Peyer's patch (tissue), 4 donors: ENCODE data around the gene HSD11B1L. TPM values are rescaled to one million over a fixed set of nuclear protein-coding genes. Genes with fewer than 3 reads are reported as not detected.

ENCODE experiments used
- DNase-seq, 3 donors: peaks; one replicate each; pipeline ENCODE4 v3.0.0-alpha.2; 2017 to 2019
- H3K27ac ChIP-seq, 4 donors: fragments of 200-600 bp; sonication (generic); one replicate each; pipeline ENCODE4 v1.5.1; 2016 to 2019
- H3K27me3 ChIP-seq, 2 donors: fragments of 200-600 bp; sonication (generic); one replicate each; pipeline ENCODE4 v1.5.1; 2019
- H3K36me3 ChIP-seq, 3 donors: fragments of 200-600 bp; sonication (generic); one replicate each; pipeline ENCODE4 v1.5.1; 2016 to 2019
- H3K4me1 ChIP-seq, 4 donors: fragments of 200-600 bp; sonication (generic); one replicate each; pipeline ENCODE4 v1.5.1; 2016 to 2019
- H3K4me3 ChIP-seq, 4 donors: fragments of 200-600 bp; sonication (generic); 1 replicate in 3 of 4; 2 replicates in 1 of 4; pipeline ENCODE4 v1.5.1; 2016 to 2019; ENCODE audit warnings: mild to moderate bottlenecking in 1 of 4
- H3K9me3 ChIP-seq, 4 donors: fragments of 200-600 bp; sonication (generic); one replicate each; pipeline ENCODE4 v1.5.1; 2016 to 2019; ENCODE audit warnings: mild to moderate bottlenecking in 1 of 4
- CTCF ChIP-seq, 6 experiments: fragments of 450-650 bp in 4 of 6; fragments of 200-600 bp in 2 of 6; sonication (generic) in 1 of 6; IDR thresholded peaks; one replicate each; pipeline ENCODE4 v1.5.1; 2017 to 2019; ENCODE audit warnings: antibody characterized with exemption in 6 of 6, mild to moderate bottlenecking in 3 of 6, moderate library complexity in 1 of 6
- POLR2A ChIP-seq, 2 donors: fragments of 450-650 bp; IDR thresholded peaks; one replicate each; pipeline ENCODE4 v1.5.1; 2017; ENCODE audit warnings: antibody characterized with exemption in 2 of 2, mild to moderate bottlenecking in 2 of 2, moderate library complexity in 2 of 2
- total RNA-seq, 4 donors: library from RNA; depleted of rRNA; stranded (reverse); fragments of >200 nt; gene quantifications; one replicate each; pipeline ENCODE4 v1.1.0, GENCODE V29; 2016

HSD11B1L gene
- total RNA-seq, 4 donors from 2014 or later = 4.9 to 17.3 (median 7.2) TPM; not detected in 1

DNA sequence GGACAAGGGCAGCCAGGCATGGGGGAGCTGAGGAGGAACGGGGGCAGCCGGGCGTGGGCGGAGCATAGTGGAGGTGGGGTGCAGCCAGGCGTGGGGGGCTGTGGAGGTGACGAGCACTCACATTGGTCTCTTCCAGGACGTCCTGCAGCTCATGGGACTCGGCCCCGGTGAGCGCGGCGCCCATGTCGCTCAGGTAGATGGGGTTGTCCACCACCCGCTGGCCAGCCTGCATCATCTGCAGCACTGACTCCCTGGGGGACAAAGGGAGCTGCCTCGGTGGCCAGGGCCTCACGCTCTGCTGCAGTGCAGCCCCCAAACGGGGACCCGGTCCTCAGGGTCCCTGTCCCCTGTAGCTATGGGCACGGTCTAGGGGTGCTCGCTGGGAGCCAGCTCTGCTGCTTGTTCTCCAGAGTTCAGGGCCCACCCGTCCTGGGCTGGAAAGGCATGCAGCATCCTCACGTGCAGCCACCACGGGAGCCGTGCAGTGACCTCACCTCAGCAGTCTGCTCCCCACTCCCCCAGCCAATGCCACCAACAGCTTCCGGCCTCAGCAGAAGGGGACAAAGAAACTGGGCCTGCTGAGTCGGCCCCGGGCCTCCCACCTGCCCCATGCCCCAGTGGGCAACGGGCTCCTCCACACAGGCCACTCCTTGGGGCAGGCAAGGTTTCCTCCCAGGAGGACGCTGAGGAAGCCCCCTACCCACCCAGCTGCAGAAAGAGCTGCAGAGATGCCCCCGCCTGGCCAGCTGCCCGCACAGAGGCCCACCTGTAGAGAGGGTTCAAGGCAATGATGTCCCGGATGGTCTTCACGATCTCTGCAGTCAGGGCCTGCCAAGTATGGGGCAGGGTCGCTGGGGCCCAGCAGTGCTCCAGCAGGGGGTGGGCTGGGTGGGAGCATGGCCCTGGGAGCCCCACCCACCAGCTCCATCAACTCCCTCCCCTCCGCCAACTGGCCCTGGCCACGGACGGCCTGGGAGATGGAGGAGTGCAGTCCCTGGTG, 27.0 kb downstream of the HSD11B1L start:
- no peak for DNase-seq
- no peaks in the 10 kb centered on the region for H3K4me1 ChIP-seq
- H3K9me3 ChIP-seq = no peaks in the 10 kb centered on the region
- peaks cover 0 to 90% (median 0%) of the 10 kb centered on the region in 3 donors for H3K36me3 ChIP-seq
- no peaks in the 10 kb centered on the region for H3K27me3 ChIP-seq
- no peak overlapping the region for H3K27ac ChIP-seq
- no peak overlapping the region for H3K4me3 ChIP-seq
- no peak for TF ChIP-seq POLR2A (IDR thresholded peaks at IDR 0.05)
- no peak for TF ChIP-seq CTCF (IDR thresholded peaks at IDR 0.05)

DNA sequence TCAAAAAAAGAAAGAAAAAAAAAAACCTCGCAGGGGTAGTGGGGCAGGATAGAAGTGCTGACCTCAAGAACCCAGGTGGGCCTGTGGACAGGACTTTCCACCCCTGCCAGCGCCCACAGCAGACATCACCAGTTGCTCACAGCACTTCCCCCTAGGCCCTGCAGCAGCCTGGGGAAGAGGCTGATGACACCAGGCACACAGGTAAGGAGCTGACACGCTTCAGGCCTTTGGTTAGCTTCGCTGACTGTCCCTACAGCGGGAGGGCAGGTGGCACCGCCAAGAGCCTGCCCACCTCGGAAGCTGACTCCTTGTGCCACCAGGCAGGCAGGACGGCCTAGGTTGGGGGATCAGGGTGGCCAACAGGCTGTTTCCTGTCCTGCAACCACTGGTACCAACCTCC, 30.2 kb downstream of the HSD11B1L start:
- Histone ChIP-seq H3K4me1 (no peaks in the 10 kb centered on the region), H3K9me3 (no peaks in the 10 kb centered on the region), H3K4me3 (no peak overlapping the region), H3K27ac (no peak overlapping the region), H3K27me3 (no peaks in the 10 kb centered on the region), H3K36me3 (peaks cover 0 to 74% (median 0%) of the 10 kb centered on the region in 3 donors)
- TF ChIP-seq CTCF (IDR thresholded peaks at IDR 0.05) (no peak), POLR2A (IDR thresholded peaks at IDR 0.05) (no peak)
- DNase-seq = no peak

GRCh38 chr19:5711713-5712161, 30.9 kb downstream of the HSD11B1L start:
- Histone ChIP-seq H3K36me3 (peaks cover 0 to 69% (median 0%) of the 10 kb centered on the region in 3 donors), H3K9me3 (no peaks in the 10 kb centered on the region), H3K4me3 (no peak overlapping the region), H3K27me3 (no peaks in the 10 kb centered on the region), H3K4me1 (no peaks in the 10 kb centered on the region), H3K27ac (no peak overlapping the region)
- no peak for DNase-seq
- TF ChIP-seq POLR2A (IDR thresholded peaks at IDR 0.05) (no peak), CTCF (IDR thresholded peaks at IDR 0.05) (no peak)

- Histone ChIP-seq H3K36me3 (peaks cover 0 to 54% (median 0%) of the 10 kb centered on the region in 3 donors), H3K9me3 (no peaks in the 10 kb centered on the region), H3K27me3 (no peaks in the 10 kb centered on the region), H3K4me3 (no peak overlapping the region), H3K4me1 (peaks cover 0 to 5% (median 0%) of the 10 kb centered on the region in 4 donors), H3K27ac (no peak overlapping the region)
- TF ChIP-seq POLR2A (IDR thresholded peaks at IDR 0.05) (no peak), CTCF (IDR thresholded peaks at IDR 0.05) (no peak)
- DNase-seq = no peak
Observed at GRCh38 chr19:5713228-5713627, 32.4 kb downstream of the HSD11B1L start.

GRCh38 chr19:5714816-5715215, 34.0 kb downstream of the HSD11B1L start:
- TF ChIP-seq CTCF (IDR thresholded peaks at IDR 0.05) = no peak
- no peaks in the 10 kb centered on the region for H3K27me3 ChIP-seq
- H3K36me3 ChIP-seq = peaks cover 0 to 43% (median 0%) of the 10 kb centered on the region in 3 donors
- H3K9me3 ChIP-seq = no peaks in the 10 kb centered on the region
- H3K4me1 ChIP-seq = peaks cover 0 to 17% (median 10%) of the 10 kb centered on the region in 4 donors
- H3K4me3 ChIP-seq = no peak overlapping the region
- no peak for DNase-seq
- no peak overlapping the region for H3K27ac ChIP-seq
